ENCODE measurements around the gene MLN. TPM values are rescaled to one million over a fixed set of nuclear protein-coding genes. Genes with fewer than 3 reads are reported as not detected.

The MLN gene
- total RNA-seq, 1 experiment from 2014 or later: not detected

- H3K4me3 Mint-ChIP-seq: no peak overlapping the region
- H3K79me1 ChIP-seq (ENCODE audit: insufficient read depth, low read depth, low read length, poor library complexity, severe bottlenecking): no peaks in the 10 kb centered on the region
- H3K14ac ChIP-seq (ENCODE audit: insufficient read depth, low read length): no peak overlapping the region
- no peaks in the 10 kb centered on the region for H3K23me2 ChIP-seq (ENCODE audit: insufficient read length, low read depth, low read length, poor library complexity, severe bottlenecking)
- H2BK15ac ChIP-seq (ENCODE audit: low read depth, low read length): no peak overlapping the region
- TF ChIP-seq CTCF (conservative IDR thresholded peaks at IDR 0.05): no peak
- no peak overlapping the region for H3K23ac ChIP-seq (ENCODE audit: insufficient read length, low read depth, low read length)
- no peaks in the 10 kb centered on the region for H3K27me3 ChIP-seq (ENCODE audit: insufficient read depth, low read length)
- no peaks in the 10 kb centered on the region for H3K79me2 ChIP-seq (ENCODE audit: insufficient read depth, low read length)
- no peaks in the 10 kb centered on the region for H3K9me3 Mint-ChIP-seq
- H3K27ac ChIP-seq (ENCODE audit: insufficient read length, low read depth, low read length): no peak overlapping the region
- no peak overlapping the region for H3K27ac Mint-ChIP-seq
- H2BK20ac ChIP-seq (ENCODE audit: low read depth, low read length, poor library complexity, severe bottlenecking): no peak overlapping the region
- no peak overlapping the region for H2BK5ac ChIP-seq (ENCODE audit: insufficient read length, low read length)
- H3K4ac ChIP-seq (ENCODE audit: low read depth, low read length): no peak overlapping the region
- no CpG with 5 or more reads among the region's 3 CpGs for WGBS (ENCODE audit: extremely low coverage, insufficient read length, low lambda C conversion rate)
- H3K18ac ChIP-seq (ENCODE audit: insufficient read length, low read depth, low read length): no peak overlapping the region
- H4K8ac ChIP-seq (replicated peaks; ENCODE audit: insufficient read length, low read depth, low read length): no peak overlapping the region
- no peak overlapping the region for H2AK5ac ChIP-seq (ENCODE audit: insufficient read length, low read length)
- no peaks in the 10 kb centered on the region for H3K9me3 ChIP-seq (ENCODE audit: control insufficient read depth, low read depth, low read length)
- H2BK120ac ChIP-seq (ENCODE audit: low read depth, low read length, poor library complexity, severe bottlenecking): no peak overlapping the region
- H3K9ac ChIP-seq (ENCODE audit: extremely low read depth, insufficient read length, low read length): no peak overlapping the region
- no peak overlapping the region for H4K91ac ChIP-seq (ENCODE audit: insufficient read length, low read depth, low read length)
- 0 out of 2 replicates have a peak, but pooled peaks cover 2% of the 10 kb centered on the region for H3K27me3 Mint-ChIP-seq (ENCODE audit: low read depth)
- peaks cover 12% of the 10 kb centered on the region for H3K4me1 ChIP-seq (ENCODE audit: insufficient read depth, low read length)
- H4K20me1 ChIP-seq (ENCODE audit: control insufficient read depth, insufficient read depth, insufficient read length): no peaks in the 10 kb centered on the region
- H3K56ac ChIP-seq (ENCODE audit: insufficient read length, low read depth, low read length): no peak overlapping the region
- H3T11ph ChIP-seq (ENCODE audit: low read length): no peak overlapping the region
- no peak overlapping the region for H4K5ac ChIP-seq (ENCODE audit: insufficient read length, low read depth, low read length)
- no peak overlapping the region for H2BK12ac ChIP-seq (ENCODE audit: insufficient read length, low read depth, low read length)
- no peak for DNase-seq
- H3K4me2 ChIP-seq (ENCODE audit: insufficient read depth, insufficient read length, low read length): no peak overlapping the region
- H3K36me3 Mint-ChIP-seq (ENCODE audit: insufficient read depth in 1 of 3, low read depth in 3 of 3): peaks cover 33 to 76% (median 75%) of the 10 kb centered on the region in 3 experiments
- peaks cover 56% of the 10 kb centered on the region in 2 experiments for H3K4me1 Mint-ChIP-seq
- H2AFZ ChIP-seq (ENCODE audit: low read length): no peak overlapping the region
Observed at GRCh38 chr6:33774774-33775173, 29.0 kb downstream of the MLN start.

Measured in H9 (cell line).